Transverse colon (tissue), 4 donors: ENCODE measurements around the gene RPTOR. TPM values are rescaled to one million over a fixed set of nuclear protein-coding genes. Genes with fewer than 3 reads are reported as not detected.

Experiments used
- DNase-seq: peaks from one replicate; pipeline ENCODE4 v3.0.0-alpha.2; 2019
- H3K27ac ChIP-seq, 4 donors: fragments of 200-600 bp; sonication (generic); 2 replicates each; pipeline ENCODE4 v1.5.1; 2016 to 2018; ENCODE audit warnings: inconsistent platforms in 4 of 4
- H3K27me3 ChIP-seq: fragments of 200-600 bp; sonication (generic); 2 replicates; pipeline ENCODE4 v1.5.1; 2017; ENCODE audit warnings: inconsistent platforms
- H3K36me3 ChIP-seq, 4 donors: fragments of 200-600 bp; sonication (generic); 2 replicates each; pipeline ENCODE4 v1.5.1; 2017 to 2019; ENCODE audit warnings: inconsistent platforms in 4 of 4
- H3K4me1 ChIP-seq, 4 donors: fragments of 200-600 bp; sonication (generic); 2 replicates each; pipeline ENCODE4 v1.5.1; 2017 to 2020; ENCODE audit warnings: inconsistent platforms in 4 of 4
- H3K4me3 ChIP-seq, 4 donors: fragments of 200-600 bp; sonication (generic); 1 replicate in 1 of 4; 2 replicates in 3 of 4; pipeline versions ENCODE4 v1.5.1 to v1.6.1; 2017 to 2019; ENCODE audit warnings: inconsistent platforms in 4 of 4
- H3K9me3 ChIP-seq, 2 donors: fragments of 200-600 bp; sonication (generic); 2 replicates each; pipeline ENCODE4 v1.5.1; 2017 to 2019; ENCODE audit warnings: inconsistent platforms in 2 of 2
- EP300 ChIP-seq: sonication (generic); formaldehyde crosslinking; IDR thresholded peaks from one replicate; pipeline ENCODE4 v1.6.1; 2017; ENCODE audit warnings: antibody characterized with exemption, low read depth
- POLR2A ChIP-seq: fragments of 450-650 bp; IDR thresholded peaks from one replicate; pipeline ENCODE4 v1.6.1; 2016; ENCODE audit warnings: antibody characterized with exemption, mild to moderate bottlenecking, moderate library complexity
- POLR2AphosphoS5 ChIP-seq, 3 donors: sonication (generic); formaldehyde crosslinking; IDR thresholded peaks; one replicate each; pipeline ENCODE4 v1.6.1; 2016; ENCODE audit warnings: antibody characterized with exemption in 3 of 3
- WGBS, 2 donors: methylation state at CpG; one replicate each; pipeline ENCODE4 v1.1.5; 2018; ENCODE audit warnings: low coverage in 1 of 2; 5-methylcytosine and 5-hydroxymethylcytosine counted together
- in situ Hi-C, 4 donors: fragments of 200-750 bp; cut with MboI; loops; one replicate each; pipeline versions ENCODE4 v1.15.0 to v1.15.1; 2017; ENCODE audit warnings: low sequenced_read_pairs in 3 of 4, low pct_ligation_motif_present in 1 of 4, low pct_unique_long_range_greater_than_20kb in 1 of 4
- intact Hi-C: fragments of 100-400 bp; cut with DNase I; formaldehyde crosslinking; loops from one replicate; pipeline ENCODE4 v1.15.1; 2023; ENCODE audit warnings: low total_unique reads
- total RNA-seq, 4 donors: library from RNA; depleted of rRNA; stranded (reverse); fragments of >200 nt; gene quantifications; one replicate each; pipeline ENCODE4 v1.1.0, GENCODE V29; 2016
- TF ChIP-seq, protein P1 (sequence below), 5 experiments: fragments of 200-600 bp in 3 of 5; fragments of 450-650 bp in 2 of 5; sonication (generic) in 3 of 5; IDR thresholded peaks; 1 replicate in 2 of 5; 2 replicates in 3 of 5; pipeline ENCODE4 v1.5.1; 2016 to 2017; ENCODE audit warnings: antibody characterized with exemption in 5 of 5, inconsistent platforms in 3 of 5, mild to moderate bottlenecking in 2 of 5, moderate library complexity in 1 of 5

Gene RPTOR
- total RNA-seq, 4 donors from 2014 or later = 28.9 to 79.3 (median 48.0) TPM

GRCh38 chr17:80971704-80972304 lies 427.2 kb downstream of the RPTOR start:
- Histone ChIP-seq H3K4me3 (no peak overlapping the region), H3K9me3 (no peaks in the 10 kb centered on the region), H3K27ac (no peak overlapping the region), H3K27me3 (peaks cover 31% of the 10 kb centered on the region), H3K4me1 (peaks cover 0 to 32% (median 14%) of the 10 kb centered on the region in 4 donors), H3K36me3 (no peaks in the 10 kb centered on the region)
- intact Hi-C loops (loop anchor here (10.0 kb wide), 1 partner anchor 207 kb away; no protein-coding TSS in a partner anchor), in situ Hi-C loops (loop anchor here in 2 of 4 donors (10.0 kb wide), 2 partner anchors 107 to 547 kb away; no protein-coding TSS in a partner anchor)
- DNase-seq = no peak
- WGBS, 2 donors = 86% methylated on average over 8 of the region's 13 CpGs; no CpG with 5 or more reads in 1 of the 2 donors
- no peak for TF ChIP-seq EP300
- no peak for TF ChIP-seq POLR2AphosphoS5 (IDR thresholded peaks at IDR 0.05)
- TF ChIP-seq POLR2A = no peak
- TF ChIP-seq, protein P1, sequence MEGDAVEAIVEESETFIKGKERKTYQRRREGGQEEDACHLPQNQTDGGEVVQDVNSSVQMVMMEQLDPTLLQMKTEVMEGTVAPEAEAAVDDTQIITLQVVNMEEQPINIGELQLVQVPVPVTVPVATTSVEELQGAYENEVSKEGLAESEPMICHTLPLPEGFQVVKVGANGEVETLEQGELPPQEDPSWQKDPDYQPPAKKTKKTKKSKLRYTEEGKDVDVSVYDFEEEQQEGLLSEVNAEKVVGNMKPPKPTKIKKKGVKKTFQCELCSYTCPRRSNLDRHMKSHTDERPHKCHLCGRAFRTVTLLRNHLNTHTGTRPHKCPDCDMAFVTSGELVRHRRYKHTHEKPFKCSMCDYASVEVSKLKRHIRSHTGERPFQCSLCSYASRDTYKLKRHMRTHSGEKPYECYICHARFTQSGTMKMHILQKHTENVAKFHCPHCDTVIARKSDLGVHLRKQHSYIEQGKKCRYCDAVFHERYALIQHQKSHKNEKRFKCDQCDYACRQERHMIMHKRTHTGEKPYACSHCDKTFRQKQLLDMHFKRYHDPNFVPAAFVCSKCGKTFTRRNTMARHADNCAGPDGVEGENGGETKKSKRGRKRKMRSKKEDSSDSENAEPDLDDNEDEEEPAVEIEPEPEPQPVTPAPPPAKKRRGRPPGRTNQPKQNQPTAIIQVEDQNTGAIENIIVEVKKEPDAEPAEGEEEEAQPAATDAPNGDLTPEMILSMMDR (IDR thresholded peaks at IDR 0.05) = no peak

- no peak overlapping the region for H3K4me3 ChIP-seq
- H3K27ac ChIP-seq = no peak overlapping the region
- DNase-seq = no peak
- H3K27me3 ChIP-seq = peaks cover 16% of the 10 kb centered on the region
- TF ChIP-seq POLR2AphosphoS5 (IDR thresholded peaks at IDR 0.05) (no peak), POLR2A (no peak), EP300 (no peak)
- TF ChIP-seq, protein P1 (IDR thresholded peaks at IDR 0.05) = no peak
- no peaks in the 10 kb centered on the region for H3K36me3 ChIP-seq
- H3K4me1 ChIP-seq = peaks cover 3 to 9% (median 9%) of the 10 kb centered on the region in 4 donors
- no peaks in the 10 kb centered on the region for H3K9me3 ChIP-seq
- intact Hi-C loops (loop anchor here (10.0 kb wide), 1 partner anchor 212 kb away; no protein-coding TSS in a partner anchor), in situ Hi-C loops (loop anchor here in 2 of 4 donors (10.0 kb wide), 2 partner anchors 112 to 552 kb away; no protein-coding TSS in a partner anchor)
- WGBS, 2 donors = 76 to 80% methylated on average over 3 of the region's 3 CpGs
Measured at GRCh38 chr17:80976701-80977100, 432.1 kb downstream of the RPTOR start.

GRCh38 chr17:80977172-80977571 lies 432.5 kb downstream of the RPTOR start:
- Histone ChIP-seq H3K4me3 (no peak overlapping the region), H3K27me3 (peaks cover 16% of the 10 kb centered on the region), H3K27ac (no peak overlapping the region), H3K36me3 (no peaks in the 10 kb centered on the region), H3K4me1 (peaks cover 3 to 10% (median 9%) of the 10 kb centered on the region in 4 donors), H3K9me3 (no peaks in the 10 kb centered on the region)
- intact Hi-C loops = loop anchor here (10.0 kb wide), 1 partner anchor 212 kb away; no protein-coding TSS in a partner anchor
- DNase-seq = no peak
- no peak for TF ChIP-seq EP300
- no peak for TF ChIP-seq POLR2AphosphoS5 (IDR thresholded peaks at IDR 0.05)
- no peak for TF ChIP-seq POLR2A
- WGBS, 2 donors = 82 to 85% methylated on average over 4 of the region's 4 CpGs
- in situ Hi-C loops = loop anchor here in 2 of 4 donors (10.0 kb wide), 2 partner anchors 112 to 552 kb away; no protein-coding TSS in a partner anchor

DNA sequence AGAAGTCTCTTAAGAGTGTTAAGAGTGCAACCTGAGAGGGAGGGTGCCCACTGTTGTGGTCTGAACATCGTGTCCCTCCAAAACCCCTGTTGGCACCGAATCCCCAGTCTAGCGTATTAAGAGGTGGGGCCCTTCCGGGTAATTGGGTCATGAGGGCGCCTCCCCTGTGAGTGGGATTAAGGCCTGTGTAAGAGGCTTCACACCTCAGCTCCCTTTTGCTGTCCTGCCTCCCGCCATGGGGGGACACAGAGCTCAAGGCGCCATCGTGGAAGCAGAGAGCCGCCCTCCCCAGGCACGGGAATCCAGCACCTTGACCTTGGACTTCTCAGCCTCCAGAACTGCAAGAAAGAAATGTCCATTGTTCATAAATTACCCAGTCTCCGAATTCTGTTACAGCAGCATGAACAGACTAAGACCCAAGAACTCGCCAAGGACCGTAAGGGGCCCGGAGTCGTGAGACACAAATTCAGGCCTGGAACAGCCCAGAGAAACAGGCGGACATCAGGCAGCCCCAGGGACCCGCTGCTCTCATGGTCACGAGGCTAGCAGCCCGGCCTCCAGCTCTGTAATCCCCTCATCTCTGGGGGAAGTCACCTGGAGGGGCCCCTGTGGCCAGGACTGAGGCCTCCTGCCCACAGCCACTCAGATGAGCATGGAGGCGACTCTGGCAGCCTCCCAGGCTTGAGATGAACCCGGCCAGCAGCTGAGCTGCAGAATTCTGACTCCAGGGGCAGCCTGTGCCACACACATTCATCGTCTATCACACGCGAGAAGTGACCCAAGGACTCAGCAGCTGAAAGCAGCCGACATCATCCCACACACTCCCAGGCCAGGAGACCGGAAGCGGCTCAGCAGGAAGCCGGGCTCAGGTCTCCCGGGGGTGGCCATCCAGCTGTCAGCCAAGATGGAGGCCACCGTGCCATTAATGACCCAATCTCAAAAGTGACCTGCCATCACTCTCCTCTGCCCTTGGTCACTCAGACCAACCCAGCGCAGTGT lies 434.2 kb downstream of the RPTOR start:
- DNase-seq = no peak
- intact Hi-C loops = loop anchor here (10.0 kb wide), 1 partner anchor 214 kb away; no protein-coding TSS in a partner anchor
- peaks cover 3 to 10% (median 9%) of the 10 kb centered on the region in 4 donors for H3K4me1 ChIP-seq
- WGBS, 2 donors = 83% methylated on average over 31 of the region's 31 CpGs; no CpG with 5 or more reads in 1 of the 2 donors
- H3K4me3 ChIP-seq = no peak overlapping the region
- in situ Hi-C loops = loop anchor here in 2 of 4 donors (10.0 kb wide), 2 partner anchors 114 to 554 kb away; no protein-coding TSS in a partner anchor
- no peaks in the 10 kb centered on the region for H3K36me3 ChIP-seq
- no peaks in the 10 kb centered on the region for H3K9me3 ChIP-seq
- no peak overlapping the region for H3K27ac ChIP-seq
- no peak for TF ChIP-seq POLR2A
- no peak for TF ChIP-seq EP300
- TF ChIP-seq POLR2AphosphoS5 (IDR thresholded peaks at IDR 0.05) = no peak
- TF ChIP-seq, protein P1 (IDR thresholded peaks at IDR 0.05) = no peak
- peaks cover 16% of the 10 kb centered on the region for H3K27me3 ChIP-seq
